SJSA1 (cell line): ENCODE data around the gene PHF1. TPM values are rescaled to one million over a fixed set of nuclear protein-coding genes. Genes with fewer than 3 reads are reported as not detected.
"Not testable (repeated sequence)": the region's sequence is repeated elsewhere in the genome, so short reads cannot be mapped to it uniquely, and the experiment has no call there.

ENCODE experiments used
- DNase-seq, 2 experiments: peaks; one replicate each; pipeline ENCODE4 v3.0.0-alpha.2; 2015 to 2020; ENCODE audit warnings: low spot score in 2 of 2, low read depth in 1 of 2
- H3K27ac ChIP-seq: fragments of 250-450 bp; sonication (Bioruptor Pico); 2 replicates; pipeline ENCODE4 v1.5.1; 2020; ENCODE audit warnings: mild to moderate bottlenecking, moderate library complexity
- H3K27me3 ChIP-seq: fragments of 250-450 bp; sonication (Bioruptor Pico); replicated peaks from 2 replicates; pipeline ENCODE4 v1.5.1; 2020; ENCODE audit warnings: mild to moderate bottlenecking, moderate library complexity
- H3K36me3 ChIP-seq: fragments of 250-450 bp; sonication (Bioruptor Pico); 2 replicates; pipeline ENCODE4 v1.5.1; 2020; ENCODE audit warnings: mild to moderate bottlenecking
- H3K4me1 ChIP-seq: fragments of 250-450 bp; sonication (Bioruptor Pico); replicated peaks from 2 replicates; pipeline ENCODE4 v1.6.1; 2021; ENCODE audit warnings: mild to moderate bottlenecking
- H3K4me3 ChIP-seq: fragments of 250-450 bp; sonication (Bioruptor Pico); 2 replicates; pipeline ENCODE4 v1.5.1; 2020; ENCODE audit warnings: mild to moderate bottlenecking
- H3K9me3 ChIP-seq: fragments of 250-450 bp; sonication (Bioruptor Pico); replicated peaks from 2 replicates; pipeline ENCODE4 v1.5.1; 2020; ENCODE audit warnings: mild to moderate bottlenecking
- total RNA-seq: library from RNA; depleted of rRNA; stranded (reverse); fragments of >200 nt; shearing (Covaris generic); gene quantifications from 2 replicates; pipeline ENCODE4 v1.2.3, GENCODE V29; 2014

Gene PHF1
- total RNA-seq, 1 experiment from 2014 or later: 23.2 TPM

GRCh38 chr6:33380272-33380981, 30.4 kb upstream of the PHF1 start:
- H3K9me3 ChIP-seq: no peaks in the 10 kb centered on the region
- no peaks in the 10 kb centered on the region for H3K4me1 ChIP-seq
- H3K27ac ChIP-seq: no peak overlapping the region
- DNase-seq: no peak
- no peaks in the 10 kb centered on the region for H3K36me3 ChIP-seq
- no peak overlapping the region for H3K4me3 ChIP-seq
- no peaks in the 10 kb centered on the region for H3K27me3 ChIP-seq

GRCh38 chr6:33383427-33384185, 27.2 kb upstream of the PHF1 start:
- Histone ChIP-seq H3K27ac (no peak overlapping the region), H3K27me3 (no peaks in the 10 kb centered on the region), H3K36me3 (no peaks in the 10 kb centered on the region), H3K9me3 (no peaks in the 10 kb centered on the region), H3K4me3 (no peak overlapping the region), H3K4me1 (no peaks in the 10 kb centered on the region)
- DNase-seq: no peak

- no peak overlapping the region for H3K4me3 ChIP-seq
- H3K4me1 ChIP-seq: no peaks in the 10 kb centered on the region
- no peak overlapping the region for H3K27ac ChIP-seq
- H3K36me3 ChIP-seq: no peaks in the 10 kb centered on the region
- no peaks in the 10 kb centered on the region for H3K27me3 ChIP-seq
- peak in 1 of 2 experiments; percentile 26 for DNase-seq
- H3K9me3 ChIP-seq: no peaks in the 10 kb centered on the region
These were observed 26.2 kb upstream of the PHF1 start for GRCh38 chr6:33384581-33385020.

GRCh38 chr6:33390173-33390572, 20.6 kb upstream of the PHF1 start:
- Histone ChIP-seq H3K9me3 (no peaks in the 10 kb centered on the region), H3K27me3 (no peaks in the 10 kb centered on the region), H3K4me1 (peaks cover 31% of the 10 kb centered on the region), H3K27ac (no peak overlapping the region), H3K36me3 (peaks cover 29% of the 10 kb centered on the region), H3K4me3 (no peak overlapping the region)
- no peak for DNase-seq

- H3K36me3 ChIP-seq: peaks cover 36% of the 10 kb centered on the region
- no peaks in the 10 kb centered on the region for H3K27me3 ChIP-seq
- peak overlapping the region; percentile 6; the same call in 1 of the 2 replicates for H3K4me3 ChIP-seq
- no peak for DNase-seq
- no peaks in the 10 kb centered on the region for H3K9me3 ChIP-seq
- H3K4me1 ChIP-seq: peaks cover 34% of the 10 kb centered on the region
- H3K27ac ChIP-seq: peak overlapping the region; percentile 40
These were observed 20.0 kb upstream of the PHF1 start for GRCh38 chr6:33390767-33391277.

GRCh38 chr6:33391278-33391921, 19.4 kb upstream of the PHF1 start, which contains the start of gene KIFC1:
TSS of gene KIFC1 (plus strand) at chr6:33391823. CDS start at chr6:33391986, 163 bp downstream.
- Histone ChIP-seq H3K4me1 (peaks cover 34% of the 10 kb centered on the region), H3K27me3 (no peaks in the 10 kb centered on the region), H3K4me3 (peak within 1 kb of the TSS; percentile 78), H3K27ac (peak within 1 kb of the TSS; percentile 95), H3K36me3 (peaks cover 39% of the 10 kb centered on the region), H3K9me3 (no peaks in the 10 kb centered on the region)
- peak; percentile 99 to 100 for DNase-seq

- no peaks in the 10 kb centered on the region for H3K9me3 ChIP-seq
- peak overlapping the region; percentile 78 for H3K4me3 ChIP-seq
- H3K36me3 ChIP-seq: peaks cover 39% of the 10 kb centered on the region
- DNase-seq: peak in 1 of 2 experiments; percentile 51
- no peaks in the 10 kb centered on the region for H3K27me3 ChIP-seq
- peak overlapping the region; percentile 95 for H3K27ac ChIP-seq
- H3K4me1 ChIP-seq: peaks cover 34% of the 10 kb centered on the region
These were observed 18.8 kb upstream of the PHF1 start for GRCh38 chr6:33391922-33392594.

- peak overlapping the region; percentile 78 for H3K4me3 ChIP-seq
- no peaks in the 10 kb centered on the region for H3K9me3 ChIP-seq
- H3K4me1 ChIP-seq: peaks cover 34% of the 10 kb centered on the region
- peaks cover 44% of the 10 kb centered on the region for H3K36me3 ChIP-seq
- peak overlapping the region; percentile 95 for H3K27ac ChIP-seq
- DNase-seq: no peak
- no peaks in the 10 kb centered on the region for H3K27me3 ChIP-seq
These were observed 18.2 kb upstream of the PHF1 start for GRCh38 chr6:33392595-33392948.

- H3K4me1 ChIP-seq: peaks cover 34% of the 10 kb centered on the region
- H3K27ac ChIP-seq: peak overlapping the region; percentile 95
- DNase-seq: no peak
- no peaks in the 10 kb centered on the region for H3K27me3 ChIP-seq
- no peaks in the 10 kb centered on the region for H3K9me3 ChIP-seq
- peaks cover 48% of the 10 kb centered on the region for H3K36me3 ChIP-seq
- H3K4me3 ChIP-seq: peak overlapping the region; percentile 78
These were observed 17.8 kb upstream of the PHF1 start for GRCh38 chr6:33392979-33393378.

GRCh38 chr6:33397541-33397940, 13.3 kb upstream of the PHF1 start:
- Histone ChIP-seq H3K4me1 (peaks cover 28% of the 10 kb centered on the region), H3K4me3 (no peak overlapping the region), H3K9me3 (no peaks in the 10 kb centered on the region), H3K27me3 (no peaks in the 10 kb centered on the region), H3K36me3 (peaks cover 82% of the 10 kb centered on the region), H3K27ac (no peak overlapping the region)
- no peak for DNase-seq

- not testable (repeated sequence) for H3K9me3 ChIP-seq, DNase-seq, H3K27me3 ChIP-seq, H3K4me3 ChIP-seq, H3K27ac ChIP-seq
- Histone ChIP-seq H3K36me3 (peaks cover 87% of the 10 kb centered on the region), H3K4me1 (peaks cover 19% of the 10 kb centered on the region)
These were observed 12.2 kb upstream of the PHF1 start for GRCh38 chr6:33398601-33399000.

GRCh38 chr6:33399881-33400280, 10.9 kb upstream of the PHF1 start:
- DNase-seq, H3K27me3 ChIP-seq, H3K4me1 ChIP-seq, H3K9me3 ChIP-seq, H3K4me3 ChIP-seq, H3K27ac ChIP-seq: not testable (repeated sequence)
- H3K36me3 ChIP-seq: peaks cover 88% of the 10 kb centered on the region

- Histone ChIP-seq H3K4me3 (no peak overlapping the region), H3K4me1 (peaks cover 6% of the 10 kb centered on the region), H3K36me3 (peaks cover 96% of the 10 kb centered on the region), H3K9me3 (no peaks in the 10 kb centered on the region), H3K27ac (no peak overlapping the region), H3K27me3 (no peaks in the 10 kb centered on the region)
- DNase-seq: no peak
These were observed 5.9 kb upstream of the PHF1 start for GRCh38 chr6:33404884-33405283.
